22Rv1 (cell line): ENCODE measurements around the gene PDE6C.

Source experiments
- ZFX ChIP-seq: fragments of 450-650 bp; IDR thresholded peaks from 2 replicates; pipeline ENCODE4 v1.6.1; 2017; ENCODE audit warnings: antibody characterized with exemption, borderline replicate concordance
- TF ChIP-seq, protein P1 (sequence below): fragments of 450-650 bp; IDR thresholded peaks from 2 replicates; pipeline ENCODE4 v1.5.1; 2017; ENCODE audit warnings: mild to moderate bottlenecking

DNA sequence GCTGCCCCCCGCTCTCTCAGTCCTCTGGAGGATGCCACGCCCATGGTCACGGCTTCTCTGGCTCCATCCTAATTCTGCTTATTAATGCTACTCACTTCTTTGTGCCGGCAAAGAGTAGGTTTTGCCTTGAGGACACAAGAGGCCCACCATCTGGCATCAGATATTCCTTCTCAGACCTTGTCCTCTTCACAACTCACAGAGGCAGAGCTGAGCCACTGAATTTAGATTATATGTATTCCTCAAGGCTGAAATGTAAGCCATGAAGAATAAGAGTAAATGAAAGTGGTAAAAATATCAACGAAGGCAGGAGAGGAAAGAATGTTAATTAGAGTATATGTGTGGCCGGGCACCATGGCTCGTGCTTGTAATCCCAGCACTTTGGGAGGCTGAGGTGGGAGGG, 17.8 kb upstream of the PDE6C start:
- TF ChIP-seq, protein P1, sequence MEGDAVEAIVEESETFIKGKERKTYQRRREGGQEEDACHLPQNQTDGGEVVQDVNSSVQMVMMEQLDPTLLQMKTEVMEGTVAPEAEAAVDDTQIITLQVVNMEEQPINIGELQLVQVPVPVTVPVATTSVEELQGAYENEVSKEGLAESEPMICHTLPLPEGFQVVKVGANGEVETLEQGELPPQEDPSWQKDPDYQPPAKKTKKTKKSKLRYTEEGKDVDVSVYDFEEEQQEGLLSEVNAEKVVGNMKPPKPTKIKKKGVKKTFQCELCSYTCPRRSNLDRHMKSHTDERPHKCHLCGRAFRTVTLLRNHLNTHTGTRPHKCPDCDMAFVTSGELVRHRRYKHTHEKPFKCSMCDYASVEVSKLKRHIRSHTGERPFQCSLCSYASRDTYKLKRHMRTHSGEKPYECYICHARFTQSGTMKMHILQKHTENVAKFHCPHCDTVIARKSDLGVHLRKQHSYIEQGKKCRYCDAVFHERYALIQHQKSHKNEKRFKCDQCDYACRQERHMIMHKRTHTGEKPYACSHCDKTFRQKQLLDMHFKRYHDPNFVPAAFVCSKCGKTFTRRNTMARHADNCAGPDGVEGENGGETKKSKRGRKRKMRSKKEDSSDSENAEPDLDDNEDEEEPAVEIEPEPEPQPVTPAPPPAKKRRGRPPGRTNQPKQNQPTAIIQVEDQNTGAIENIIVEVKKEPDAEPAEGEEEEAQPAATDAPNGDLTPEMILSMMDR = no peak
- TF ChIP-seq ZFX = no peak
